ENCODE results near the gene SDK2. TPM values are rescaled to one million over a fixed set of nuclear protein-coding genes. Genes with fewer than 3 reads are reported as not detected.

The SDK2 gene
- total and polyA plus RNA-seq, 8 donors = 0.04 to 0.31 (median 0.17) TPM

- no peak for TF ChIP-seq CTCF (IDR thresholded peaks at IDR 0.05)
- no peak for FAIRE-seq
- no peak overlapping the region for H3K4me3 ChIP-seq
- H3K36me3 ChIP-seq = no peaks in the 10 kb centered on the region
- H3K27me3 ChIP-seq = no peaks in the 10 kb centered on the region
- H3K9me3 ChIP-seq = no peaks in the 10 kb centered on the region
- DNase-seq = no peak
- no peak for ATAC-seq
- H3K4me1 ChIP-seq = no peaks in the 10 kb centered on the region
- no peak overlapping the region for H3K27ac ChIP-seq
- intact Hi-C loops (cut with DNase I) = no loop called here
- 76 to 87% methylated on average over 8 of the region's 8 CpGs for WGBS, 2 donors
Measured at GRCh38 chr17:73444021-73444420, 200.2 kb downstream of the SDK2 start.

GRCh38 chr17:73439597-73439996, 204.6 kb downstream of the SDK2 start:
- Histone ChIP-seq H3K36me3 (no peaks in the 10 kb centered on the region), H3K27ac (no peak overlapping the region), H3K9me3 (no peaks in the 10 kb centered on the region), H3K4me3 (no peak overlapping the region), H3K4me1 (no peaks in the 10 kb centered on the region), H3K27me3 (no peaks in the 10 kb centered on the region)
- intact Hi-C loops (cut with DNase I) = loop anchor here in 2 of 3 donors (10.0 kb wide), 1 partner anchor 735 kb away; no protein-coding TSS in a partner anchor
- DNase-seq (no peak), ATAC-seq (no peak), FAIRE-seq (no peak)
- 77 to 90% methylated on average over 7 of the region's 7 CpGs for WGBS, 2 donors
- TF ChIP-seq CTCF (IDR thresholded peaks at IDR 0.05) = no peak

GRCh38 chr17:73437826-73438225, 206.4 kb downstream of the SDK2 start:
- H3K4me3 ChIP-seq = no peak overlapping the region
- ATAC-seq (no peak), FAIRE-seq (no peak), DNase-seq (no peak)
- no peaks in the 10 kb centered on the region for H3K4me1 ChIP-seq
- no peaks in the 10 kb centered on the region for H3K36me3 ChIP-seq
- intact Hi-C loops (cut with DNase I) = loop anchor here in 2 of 3 donors (10.0 kb wide), 1 partner anchor 737 kb away; no protein-coding TSS in a partner anchor
- H3K27me3 ChIP-seq = no peaks in the 10 kb centered on the region
- H3K9me3 ChIP-seq = no peaks in the 10 kb centered on the region
- 70 to 78% methylated on average over 16 of the region's 16 CpGs for WGBS, 2 donors
- TF ChIP-seq CTCF (IDR thresholded peaks at IDR 0.05) = no peak
- no peak overlapping the region for H3K27ac ChIP-seq

- no peaks in the 10 kb centered on the region for H3K4me1 ChIP-seq
- no peak overlapping the region for H3K4me3 ChIP-seq
- H3K27me3 ChIP-seq = no peaks in the 10 kb centered on the region
- H3K27ac ChIP-seq = no peak overlapping the region
- DNase-seq = no peak
- WGBS, 2 donors = 39 to 50% methylated on average over 10 of the region's 10 CpGs
- no peak for ATAC-seq
- intact Hi-C loops (cut with DNase I) = loop anchor here in 2 of 3 donors (10.0 kb wide), 1 partner anchor 738 kb away; no protein-coding TSS in a partner anchor
- no peak for FAIRE-seq
- H3K9me3 ChIP-seq = no peaks in the 10 kb centered on the region
- TF ChIP-seq CTCF (IDR thresholded peaks at IDR 0.05) = no peak
- H3K36me3 ChIP-seq = no peaks in the 10 kb centered on the region
Measured at GRCh38 chr17:73436954-73437353, 207.3 kb downstream of the SDK2 start.

- WGBS, 2 donors = 74 to 86% methylated on average over 23 of the region's 23 CpGs
- no peaks in the 10 kb centered on the region for H3K9me3 ChIP-seq
- intact Hi-C loops (cut with DNase I) = loop anchor here in 2 of 3 donors (10.0 kb wide), 1 partner anchor 739 kb away; no protein-coding TSS in a partner anchor
- TF ChIP-seq CTCF (IDR thresholded peaks at IDR 0.05) = no peak
- H3K36me3 ChIP-seq = no peaks in the 10 kb centered on the region
- no peak for DNase-seq
- no peaks in the 10 kb centered on the region for H3K4me1 ChIP-seq
- H3K27me3 ChIP-seq = no peaks in the 10 kb centered on the region
- no peak for ATAC-seq
- FAIRE-seq = no peak
- H3K4me3 ChIP-seq = no peak overlapping the region
- no peak overlapping the region for H3K27ac ChIP-seq
Measured at GRCh38 chr17:73435412-73435811, 208.8 kb downstream of the SDK2 start.
